ENCODE results near the gene TMCC3.

GRCh38 chr12:94648578-94648977 is 1.8 kb downstream of the TMCC3 start:
- TF ChIP-seq CTCF (IDR thresholded peaks at IDR 0.05) (no peak), POLR2AphosphoS5 (IDR thresholded peaks at IDR 0.05; ENCODE audit: low read depth, low read length) (no peak), REST (IDR thresholded peaks at IDR 0.05; ENCODE audit: insufficient read depth in 1 of 2, low read depth in 2 of 2, low read length in 1 of 2) (no peak), SIN3A (IDR thresholded peaks at IDR 0.05; ENCODE audit: borderline replicate concordance, insufficient read depth, low read depth, low read length) (no peak), TCF7L2 (IDR thresholded peaks at IDR 0.05; ENCODE audit: low read depth, low read length) (no peak)

Data from Panc1 (cell line).